HepG2 (cell line): ENCODE data around the gene ACOXL. TPM values are rescaled to one million over a fixed set of nuclear protein-coding genes. Genes with fewer than 3 reads are reported as not detected.
A peak's percentile ranks its signal among the peaks of the same experiment; 100 is the strongest.

ENCODE experiments used
- ATAC-seq: fragments of 200-7000 bp; cut with Tn5 transposase; 3 replicates; pipeline ENCODE4 v1.9.1; 2020; ENCODE audit warnings: mild to moderate bottlenecking, moderate library complexity
- BruUV-seq: library from RNA; stranded (reverse); fragments of 400-500 nt; replicated peaks from 2 replicates; lab custom pipeline; 2021; lab: Mats Ljungman, UMichigan
- CTCF ChIA-PET: fragments of 300-600 bp; formaldehyde crosslinking; extraction: SDS; loops from one replicate; lab custom pipeline; 2021; ENCODE audit warnings: low total read pairs, inconsistent platforms, low intra/inter-chr PET ratio; lab: Yijun Ruan, JAX
- POLR2A ChIA-PET: fragments of 350-600 bp; sonication (Branson Sonifier 250); formaldehyde crosslinking; loops from one replicate; lab custom pipeline; 2020; ENCODE audit warnings: antibody characterized with exemption, inconsistent platforms; lab: Yijun Ruan, JAX
- DNase-seq: peaks from one replicate; pipeline ENCODE4 v3.0.0-alpha.2; 2015; ENCODE audit warnings: low spot score
- FAIRE-seq: peaks from 3 replicates; lab custom pipeline; 2011; peaks lifted over from hg19 to GRCh38; lab: Jason Lieb, UNC
- H2AFZ ChIP-seq: one replicate; pipeline ENCODE4 v1.6.1; 2011; ENCODE audit warnings: low read length, inconsistent platforms
- H3K27ac ChIP-seq: fragments of 300-600 bp; 3 replicates; pipeline ENCODE4 v1.8.0; 2011; ENCODE audit warnings: mixed run types, mild to moderate bottlenecking, mixed read lengths, low read length, inconsistent platforms; ENCODE audit not compliant: insufficient read depth; ENCODE audit errors: extremely low read length
- H3K27me3 ChIP-seq, 2 experiments: fragments of 200-600 bp in 1 of 2; 2 replicates in 1 of 2; 3 replicates in 1 of 2; pipeline versions ENCODE4 v1.6.0 to v1.8.0; 2011; ENCODE audit warnings: low read length in 2 of 2, mild to moderate bottlenecking in 2 of 2, moderate library complexity in 2 of 2, inconsistent platforms in 1 of 2; ENCODE audit not compliant: insufficient read depth in 2 of 2, control insufficient read depth in 1 of 2
- H3K36me3 ChIP-seq, 2 experiments: fragments of 200-600 bp in 1 of 2; replicated peaks in 1 of 2; 2 replicates in 1 of 2; 3 replicates in 1 of 2; pipeline versions ENCODE4 v1.5.1 to v1.8.0; 2011; ENCODE audit warnings: low read length in 2 of 2, inconsistent platforms in 1 of 2; ENCODE audit not compliant: insufficient read depth in 2 of 2, control insufficient read depth in 1 of 2
- H3K4me1 ChIP-seq: 2 replicates; pipeline ENCODE4 v1.5.1; 2012; ENCODE audit warnings: low read length, inconsistent platforms; ENCODE audit not compliant: insufficient read depth
- H3K4me2 ChIP-seq: 2 replicates; pipeline ENCODE4 v1.6.0; 2011; ENCODE audit warnings: low read depth, low read length, inconsistent platforms
- H3K4me3 ChIP-seq, 3 experiments: fragments of 200-600 bp in 1 of 3; sonication (generic), shearing (Covaris generic) in 1 of 3; replicated peaks in 1 of 3; 2 replicates each; pipeline ENCODE4 v1.5.1; 2011 to 2016; ENCODE audit warnings: low read length in 3 of 3, inconsistent platforms in 2 of 3, low read depth in 2 of 3, mild to moderate bottlenecking in 2 of 3, control low read depth in 1 of 3, mixed read lengths in 1 of 3; ENCODE audit not compliant: insufficient read depth in 1 of 3
- H3K79me2 ChIP-seq: one replicate; pipeline ENCODE4 v1.6.1; 2011; ENCODE audit warnings: low read length, inconsistent platforms; ENCODE audit not compliant: insufficient read depth
- H3K9ac ChIP-seq: 2 replicates; pipeline ENCODE4 v1.6.0; 2011; ENCODE audit warnings: mild to moderate bottlenecking, low read depth, low read length, inconsistent platforms; ENCODE audit not compliant: insufficient read depth
- H3K9me3 ChIP-seq: 2 replicates; pipeline ENCODE4 v1.5.1; 2012; ENCODE audit warnings: mild to moderate bottlenecking, low read length
- H4K20me1 ChIP-seq: 2 replicates; pipeline ENCODE4 v1.6.0; 2011; ENCODE audit warnings: inconsistent platforms, mild to moderate bottlenecking, low read length, moderate library complexity; ENCODE audit not compliant: insufficient read depth
- ASH2L ChIP-seq: fragments of 300-600, 200-600 bp; sonication (generic); IDR thresholded peaks from 2 replicates; pipeline ENCODE4 v1.7.0; 2017; ENCODE audit warnings: low read depth, mild to moderate bottlenecking, moderate library complexity, mixed read lengths, low read length; ENCODE audit not compliant: insufficient read length
- GABPA ChIP-seq, 2 experiments: IDR thresholded peaks; 2 replicates each; pipeline ENCODE4 v1.6.1; 2011 to 2016; ENCODE audit warnings: low read depth in 2 of 2, low read length in 1 of 2, missing biosample characterization in 1 of 2, missing genetic modification characterization in 1 of 2
- NFKB2 ChIP-seq: sonication (generic); formaldehyde crosslinking; IDR thresholded peaks from 2 replicates; pipeline ENCODE4 v1.4.0; 2020; ENCODE audit warnings: missing genetic modification reagents, borderline replicate concordance
- ZFYVE20 ChIP-seq: sonication (generic); formaldehyde crosslinking; IDR thresholded peaks from 2 replicates; pipeline ENCODE4 v1.8.0; 2023; ENCODE audit warnings: low read depth, mild to moderate bottlenecking, moderate library complexity, missing genetic modification reagents, borderline replicate concordance
- ZNF317 ChIP-seq: sonication (generic); formaldehyde crosslinking; IDR thresholded peaks from 2 replicates; pipeline ENCODE4 v1.5.0; 2020; ENCODE audit warnings: mild to moderate bottlenecking, missing genetic modification reagents
- ZNF766 ChIP-seq: sonication (generic); formaldehyde crosslinking; IDR thresholded peaks from 2 replicates; pipeline ENCODE4 v1.5.0; 2020; ENCODE audit warnings: missing genetic modification reagents, borderline replicate concordance
- WGBS: methylation state at CpG from one replicate; pipeline ENCODE4 v1.1.6; 2017; ENCODE audit warnings: low lambda C conversion rate; 5-methylcytosine and 5-hydroxymethylcytosine counted together
- in situ Hi-C: cut with HindIII; loops from 2 replicates; pipeline ENCODE4 v1.10.0; 2017; ENCODE audit warnings: low pct_unique_long_range_greater_than_20kb; ENCODE audit not compliant: extremely low pct_ligation_motif_present
- intact Hi-C: fragments of 100-400 bp; cut with micrococcal nuclease; formaldehyde crosslinking; loops from one replicate; pipeline ENCODE4 v1.10.0; 2022; ENCODE audit not compliant: unreplicated experiment
- polyA plus RNA-seq, 8 experiments: library from polyadenylated mRNA; depleted of rRNA in 3 of 8; stranded (reverse) in 7 of 8; unstranded in 1 of 8; fragments of >200 nt; fragmentation: Illumina TruSeq in 4 of 8; extraction: Trizol in 4 of 8; gene quantifications; 2 replicates each; pipeline versions ENCODE4 v1.2.1 to v1.2.3, GENCODE V29; 2011 to 2016; ENCODE audit warnings: low read depth in 4 of 8, missing spikeins in 1 of 8, mixed read lengths in 1 of 8; ENCODE audit not compliant: insufficient read depth in 1 of 8
- total RNA-seq, 5 experiments: library from RNA; depleted of rRNA; stranded (reverse); fragments of >200 nt; fragmentation: Illumina TruSeq; extraction: Trizol; gene quantifications; 2 replicates each; pipeline ENCODE4 v1.2.3, GENCODE V29; 2016; ENCODE audit warnings: low read depth in 1 of 5
- TF ChIP-seq, protein P1 (sequence below): sonication (generic); formaldehyde crosslinking; IDR thresholded peaks from 2 replicates; pipeline ENCODE4 v1.5.1; 2020; ENCODE audit warnings: mild to moderate bottlenecking, missing genetic modification reagents, borderline replicate concordance
- TF ChIP-seq, protein P2 (sequence below): sonication (generic); formaldehyde crosslinking; IDR thresholded peaks from 2 replicates; pipeline ENCODE4 v1.8.0; 2022; ENCODE audit warnings: missing genetic modification reagents, mild to moderate bottlenecking, moderate library complexity, borderline replicate concordance
- TF ChIP-seq, protein P3 (sequence below): fragments of 450-650 bp; IDR thresholded peaks from 2 replicates; pipeline ENCODE4 v1.6.1; 2017
- TF ChIP-seq, protein P4 (sequence below): sonication (generic); formaldehyde crosslinking; IDR thresholded peaks from 2 replicates; pipeline ENCODE4 v1.4.0; 2020; ENCODE audit warnings: missing genetic modification reagents

Gene ACOXL
- total and polyA plus RNA-seq, 2 of the 13 experiments (the other 11 are each of a cell fraction or from before 2014, with no cell fraction given): not detected

DNA sequence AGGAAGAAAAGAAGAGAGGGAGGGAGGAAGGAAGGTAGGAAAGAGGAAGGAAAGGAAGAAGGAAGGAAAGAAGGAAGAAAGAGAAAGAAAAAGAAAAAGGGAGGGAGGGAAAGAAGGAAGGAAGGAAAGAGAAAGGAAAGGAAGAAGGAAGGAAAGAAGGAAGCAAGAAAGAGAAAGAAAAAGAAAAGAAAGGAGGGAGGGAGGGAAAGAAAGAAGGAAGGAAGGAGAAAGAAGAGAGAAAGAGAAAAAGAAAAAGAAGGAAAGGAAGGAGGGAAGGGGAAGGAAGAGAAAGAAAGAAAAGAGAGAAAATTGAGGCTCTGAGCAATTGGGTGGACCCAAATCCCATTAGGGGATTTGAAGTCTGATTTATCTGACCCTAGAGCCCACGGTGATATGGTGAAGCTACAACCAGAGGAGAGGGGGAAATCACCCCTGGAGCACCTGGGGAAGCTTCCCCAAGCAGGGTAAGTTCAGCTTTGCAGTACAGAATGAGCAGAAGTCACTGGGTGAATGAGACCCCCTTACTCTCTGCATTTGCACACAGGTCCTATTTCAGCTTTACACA lies 210.8 kb downstream of the ACOXL start:
- no peak for ATAC-seq
- in situ Hi-C loops: no loop called here
- TF ChIP-seq, protein P1, sequence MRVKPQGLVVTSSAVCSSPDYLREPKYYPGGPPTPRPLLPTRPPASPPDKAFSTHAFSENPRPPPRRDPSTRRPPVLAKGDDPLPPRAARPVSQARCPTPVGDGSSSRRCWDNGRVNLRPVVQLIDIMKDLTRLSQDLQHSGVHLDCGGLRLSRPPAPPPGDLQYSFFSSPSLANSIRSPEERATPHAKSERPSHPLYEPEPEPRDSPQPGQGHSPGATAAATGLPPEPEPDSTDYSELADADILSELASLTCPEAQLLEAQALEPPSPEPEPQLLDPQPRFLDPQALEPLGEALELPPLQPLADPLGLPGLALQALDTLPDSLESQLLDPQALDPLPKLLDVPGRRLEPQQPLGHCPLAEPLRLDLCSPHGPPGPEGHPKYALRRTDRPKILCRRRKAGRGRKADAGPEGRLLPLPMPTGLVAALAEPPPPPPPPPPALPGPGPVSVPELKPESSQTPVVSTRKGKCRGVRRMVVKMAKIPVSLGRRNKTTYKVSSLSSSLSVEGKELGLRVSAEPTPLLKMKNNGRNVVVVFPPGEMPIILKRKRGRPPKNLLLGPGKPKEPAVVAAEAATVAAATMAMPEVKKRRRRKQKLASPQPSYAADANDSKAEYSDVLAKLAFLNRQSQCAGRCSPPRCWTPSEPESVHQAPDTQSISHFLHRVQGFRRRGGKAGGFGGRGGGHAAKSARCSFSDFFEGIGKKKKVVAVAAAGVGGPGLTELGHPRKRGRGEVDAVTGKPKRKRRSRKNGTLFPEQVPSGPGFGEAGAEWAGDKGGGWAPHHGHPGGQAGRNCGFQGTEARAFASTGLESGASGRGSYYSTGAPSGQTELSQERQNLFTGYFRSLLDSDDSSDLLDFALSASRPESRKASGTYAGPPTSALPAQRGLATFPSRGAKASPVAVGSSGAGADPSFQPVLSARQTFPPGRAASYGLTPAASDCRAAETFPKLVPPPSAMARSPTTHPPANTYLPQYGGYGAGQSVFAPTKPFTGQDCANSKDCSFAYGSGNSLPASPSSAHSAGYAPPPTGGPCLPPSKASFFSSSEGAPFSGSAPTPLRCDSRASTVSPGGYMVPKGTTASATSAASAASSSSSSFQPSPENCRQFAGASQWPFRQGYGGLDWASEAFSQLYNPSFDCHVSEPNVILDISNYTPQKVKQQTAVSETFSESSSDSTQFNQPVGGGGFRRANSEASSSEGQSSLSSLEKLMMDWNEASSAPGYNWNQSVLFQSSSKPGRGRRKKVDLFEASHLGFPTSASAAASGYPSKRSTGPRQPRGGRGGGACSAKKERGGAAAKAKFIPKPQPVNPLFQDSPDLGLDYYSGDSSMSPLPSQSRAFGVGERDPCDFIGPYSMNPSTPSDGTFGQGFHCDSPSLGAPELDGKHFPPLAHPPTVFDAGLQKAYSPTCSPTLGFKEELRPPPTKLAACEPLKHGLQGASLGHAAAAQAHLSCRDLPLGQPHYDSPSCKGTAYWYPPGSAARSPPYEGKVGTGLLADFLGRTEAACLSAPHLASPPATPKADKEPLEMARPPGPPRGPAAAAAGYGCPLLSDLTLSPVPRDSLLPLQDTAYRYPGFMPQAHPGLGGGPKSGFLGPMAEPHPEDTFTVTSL (CRISPR knock-in tag): no peak
- TF ChIP-seq, protein P2, sequence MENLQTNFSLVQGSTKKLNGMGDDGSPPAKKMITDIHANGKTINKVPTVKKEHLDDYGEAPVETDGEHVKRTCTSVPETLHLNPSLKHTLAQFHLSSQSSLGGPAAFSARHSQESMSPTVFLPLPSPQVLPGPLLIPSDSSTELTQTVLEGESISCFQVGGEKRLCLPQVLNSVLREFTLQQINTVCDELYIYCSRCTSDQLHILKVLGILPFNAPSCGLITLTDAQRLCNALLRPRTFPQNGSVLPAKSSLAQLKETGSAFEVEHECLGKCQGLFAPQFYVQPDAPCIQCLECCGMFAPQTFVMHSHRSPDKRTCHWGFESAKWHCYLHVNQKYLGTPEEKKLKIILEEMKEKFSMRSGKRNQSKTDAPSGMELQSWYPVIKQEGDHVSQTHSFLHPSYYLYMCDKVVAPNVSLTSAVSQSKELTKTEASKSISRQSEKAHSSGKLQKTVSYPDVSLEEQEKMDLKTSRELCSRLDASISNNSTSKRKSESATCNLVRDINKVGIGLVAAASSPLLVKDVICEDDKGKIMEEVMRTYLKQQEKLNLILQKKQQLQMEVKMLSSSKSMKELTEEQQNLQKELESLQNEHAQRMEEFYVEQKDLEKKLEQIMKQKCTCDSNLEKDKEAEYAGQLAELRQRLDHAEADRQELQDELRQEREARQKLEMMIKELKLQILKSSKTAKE (CRISPR knock-in tag): no peak
- TF ChIP-seq GABPA (IDR thresholded peaks at IDR 0.05; ENCODE audit: low read depth, low read length) (no peak), GABPA (CRISPR knock-in tag; IDR thresholded peaks at IDR 0.05; ENCODE audit: low read depth) (no peak), ZFYVE20 (CRISPR knock-in tag) (no peak), NFKB2 (no peak), ZNF766 (CRISPR knock-in tag) (no peak), ZNF317 (CRISPR knock-in tag) (no peak), ASH2L (no peak)
- TF ChIP-seq, protein P3, sequence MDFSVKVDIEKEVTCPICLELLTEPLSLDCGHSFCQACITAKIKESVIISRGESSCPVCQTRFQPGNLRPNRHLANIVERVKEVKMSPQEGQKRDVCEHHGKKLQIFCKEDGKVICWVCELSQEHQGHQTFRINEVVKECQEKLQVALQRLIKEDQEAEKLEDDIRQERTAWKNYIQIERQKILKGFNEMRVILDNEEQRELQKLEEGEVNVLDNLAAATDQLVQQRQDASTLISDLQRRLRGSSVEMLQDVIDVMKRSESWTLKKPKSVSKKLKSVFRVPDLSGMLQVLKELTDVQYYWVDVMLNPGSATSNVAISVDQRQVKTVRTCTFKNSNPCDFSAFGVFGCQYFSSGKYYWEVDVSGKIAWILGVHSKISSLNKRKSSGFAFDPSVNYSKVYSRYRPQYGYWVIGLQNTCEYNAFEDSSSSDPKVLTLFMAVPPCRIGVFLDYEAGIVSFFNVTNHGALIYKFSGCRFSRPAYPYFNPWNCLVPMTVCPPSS: 0 out of 2 replicates have a peak, but pooled peaks have one; percentile 25
- TF ChIP-seq, protein P4, sequence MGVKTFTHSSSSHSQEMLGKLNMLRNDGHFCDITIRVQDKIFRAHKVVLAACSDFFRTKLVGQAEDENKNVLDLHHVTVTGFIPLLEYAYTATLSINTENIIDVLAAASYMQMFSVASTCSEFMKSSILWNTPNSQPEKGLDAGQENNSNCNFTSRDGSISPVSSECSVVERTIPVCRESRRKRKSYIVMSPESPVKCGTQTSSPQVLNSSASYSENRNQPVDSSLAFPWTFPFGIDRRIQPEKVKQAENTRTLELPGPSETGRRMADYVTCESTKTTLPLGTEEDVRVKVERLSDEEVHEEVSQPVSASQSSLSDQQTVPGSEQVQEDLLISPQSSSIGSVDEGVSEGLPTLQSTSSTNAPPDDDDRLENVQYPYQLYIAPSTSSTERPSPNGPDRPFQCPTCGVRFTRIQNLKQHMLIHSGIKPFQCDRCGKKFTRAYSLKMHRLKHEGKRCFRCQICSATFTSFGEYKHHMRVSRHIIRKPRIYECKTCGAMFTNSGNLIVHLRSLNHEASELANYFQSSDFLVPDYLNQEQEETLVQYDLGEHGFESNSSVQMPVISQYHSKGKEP (CRISPR knock-in tag): no peak

More for the DNA sequence above, 210.8 kb downstream of the ACOXL start:
- H3K79me2 ChIP-seq: no peaks in the 10 kb centered on the region
- no peak overlapping the region for H3K27ac ChIP-seq
- no peaks in the 10 kb centered on the region for H3K9me3 ChIP-seq
- FAIRE-seq (no peak), DNase-seq (no peak)
- intact Hi-C loops: no loop called here
- ChIA-PET POLR2A (no interaction called here), CTCF (no interaction called here)
- no peak overlapping the region for H3K9ac ChIP-seq
- H3K4me1 ChIP-seq: no peaks in the 10 kb centered on the region
- H3K27me3 ChIP-seq: no peaks in the 10 kb centered on the region
- no peaks in the 10 kb centered on the region for H4K20me1 ChIP-seq
- H3K36me3 ChIP-seq: no peaks in the 10 kb centered on the region
- no TSS peak for BruUV-seq
- WGBS: 5% methylated on average over 1 of the region's 1 CpG
- H3K4me3 ChIP-seq: no peak overlapping the region
- no peak overlapping the region for H2AFZ ChIP-seq
- H3K4me2 ChIP-seq: no peak overlapping the region
